Skeletal muscle tissue (tissue), 4 donors: ENCODE results near the gene NEMP2. TPM values are rescaled to one million over a fixed set of nuclear protein-coding genes. Genes with fewer than 3 reads are reported as not detected.

Experiments
- H3K27ac ChIP-seq: one replicate; pipeline ENCODE4 v1.7.0; 2013; ENCODE audit warnings: mild to moderate bottlenecking, low read depth, low read length, inconsistent platforms
- H3K27me3 ChIP-seq, 3 donors: one replicate each; pipeline ENCODE4 v1.7.0; 2013; ENCODE audit warnings: low read length in 3 of 3; ENCODE audit not compliant: control insufficient read depth in 3 of 3, insufficient read depth in 3 of 3
- H3K36me3 ChIP-seq, 3 donors: one replicate each; pipeline ENCODE4 v1.7.0; 2013; ENCODE audit warnings: low read length in 3 of 3; ENCODE audit not compliant: control insufficient read depth in 3 of 3, insufficient read depth in 3 of 3
- H3K4me1 ChIP-seq, 3 donors: one replicate each; pipeline ENCODE4 v1.7.0; 2013; ENCODE audit warnings: low read length in 3 of 3, mild to moderate bottlenecking in 3 of 3; ENCODE audit not compliant: control insufficient read depth in 3 of 3, insufficient read depth in 3 of 3
- H3K4me3 ChIP-seq, 3 donors: one replicate each; pipeline ENCODE4 v1.7.0; 2013; ENCODE audit warnings: low read length in 3 of 3
- H3K9ac ChIP-seq, 3 donors: one replicate each; pipeline ENCODE4 v1.7.0; 2013; ENCODE audit warnings: low read length in 3 of 3, mild to moderate bottlenecking in 3 of 3, moderate library complexity in 2 of 3, low read depth in 1 of 3
- H3K9me3 ChIP-seq, 3 donors: one replicate each; pipeline ENCODE4 v1.7.0; 2013; ENCODE audit warnings: low read length in 3 of 3; ENCODE audit not compliant: control insufficient read depth in 3 of 3
- total RNA-seq: library from RNA; depleted of rRNA; stranded (reverse); fragments of >200 nt; gene quantifications from one replicate; pipeline ENCODE4 v1.2.3, GENCODE V29; 2014
- donor health status: Osteomylitis.

NEMP2 gene
- total RNA-seq, 1 donor from 2014 or later, result 7.8 TPM

- Histone ChIP-seq H3K4me1 (peaks cover 3 to 10% (median 6%) of the 10 kb centered on the region in 3 donors), H3K9ac (no peak overlapping the region), H3K36me3 (peaks cover 0 to 4% (median 0%) of the 10 kb centered on the region in 3 donors), H3K27ac (no peak overlapping the region), H3K27me3 (no peaks in the 10 kb centered on the region), H3K4me3 (no peak overlapping the region), H3K9me3 (peaks cover 2 to 8% (median 5%) of the 10 kb centered on the region in 3 donors)
Measured at GRCh38 chr2:190538201-190538600, 3.7 kb upstream of the NEMP2 start.

- no peaks in the 10 kb centered on the region for H3K27me3 ChIP-seq
- H3K9ac ChIP-seq, result no peak overlapping the region
- H3K36me3 ChIP-seq, result peaks cover 0 to 4% (median 0%) of the 10 kb centered on the region in 3 donors
- peaks cover 2 to 8% (median 5%) of the 10 kb centered on the region in 3 donors for H3K9me3 ChIP-seq
- no peak overlapping the region for H3K27ac ChIP-seq
- no peak overlapping the region for H3K4me3 ChIP-seq
- peaks cover 3 to 10% (median 6%) of the 10 kb centered on the region in 3 donors for H3K4me1 ChIP-seq
Measured at GRCh38 chr2:190537765-190538164, 3.2 kb upstream of the NEMP2 start.

GRCh38 chr2:190535586-190535985 lies 1.1 kb upstream of the NEMP2 start:
- peaks cover 3 to 10% (median 6%) of the 10 kb centered on the region in 3 donors for H3K4me1 ChIP-seq
- H3K27me3 ChIP-seq, result no peaks in the 10 kb centered on the region
- peaks cover 2 to 8% (median 5%) of the 10 kb centered on the region in 3 donors for H3K9me3 ChIP-seq
- H3K9ac ChIP-seq, result peak overlapping the region; percentile 26 to 89 (median 89)
- H3K27ac ChIP-seq, result peak overlapping the region; percentile 12
- H3K4me3 ChIP-seq, result peak overlapping the region; percentile 69 to 84 (median 77)
- H3K36me3 ChIP-seq, result peaks cover 0 to 4% (median 0%) of the 10 kb centered on the region in 3 donors

DNA sequence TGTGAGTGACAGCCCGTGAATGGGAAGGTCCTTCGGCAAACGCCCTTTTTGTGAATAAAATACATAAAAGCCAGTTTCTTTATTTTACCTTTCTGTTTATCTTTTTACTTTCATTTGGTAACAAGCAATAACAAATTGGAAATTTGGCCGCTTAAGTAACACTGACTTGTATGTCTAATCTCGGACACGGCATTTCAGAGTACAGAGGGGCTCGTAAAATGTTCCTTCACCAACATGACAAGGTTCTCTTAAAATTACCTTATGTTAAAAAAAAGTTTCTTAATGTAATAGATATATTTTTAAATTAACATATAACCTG lies 558 bp upstream of the NEMP2 start:
- peak overlapping the region; percentile 81 to 89 (median 89) for H3K9ac ChIP-seq
- H3K27ac ChIP-seq, result peak overlapping the region; percentile 87
- H3K9me3 ChIP-seq, result peaks cover 0 to 8% (median under 1%) of the 10 kb centered on the region in 3 donors
- peak overlapping the region; percentile 69 to 84 (median 77) for H3K4me3 ChIP-seq
- H3K4me1 ChIP-seq, result peaks cover 3 to 10% (median 6%) of the 10 kb centered on the region in 3 donors
- H3K36me3 ChIP-seq, result peaks cover 0 to 4% (median 0%) of the 10 kb centered on the region in 3 donors
- no peaks in the 10 kb centered on the region for H3K27me3 ChIP-seq

- Histone ChIP-seq H3K27ac (peak overlapping the region; percentile 87), H3K9ac (peak overlapping the region; percentile 81 to 89 (median 89)), H3K36me3 (peaks cover 0 to 4% (median 0%) of the 10 kb centered on the region in 3 donors), H3K4me1 (peaks cover 3 to 10% (median 6%) of the 10 kb centered on the region in 3 donors), H3K4me3 (peak overlapping the region; percentile 69 to 84 (median 80)), H3K27me3 (no peaks in the 10 kb centered on the region), H3K9me3 (peaks cover 0 to 5% (median 0%) of the 10 kb centered on the region in 3 donors)
Measured at GRCh38 chr2:190533968-190534309, 583 bp downstream of the NEMP2 start.

DNA sequence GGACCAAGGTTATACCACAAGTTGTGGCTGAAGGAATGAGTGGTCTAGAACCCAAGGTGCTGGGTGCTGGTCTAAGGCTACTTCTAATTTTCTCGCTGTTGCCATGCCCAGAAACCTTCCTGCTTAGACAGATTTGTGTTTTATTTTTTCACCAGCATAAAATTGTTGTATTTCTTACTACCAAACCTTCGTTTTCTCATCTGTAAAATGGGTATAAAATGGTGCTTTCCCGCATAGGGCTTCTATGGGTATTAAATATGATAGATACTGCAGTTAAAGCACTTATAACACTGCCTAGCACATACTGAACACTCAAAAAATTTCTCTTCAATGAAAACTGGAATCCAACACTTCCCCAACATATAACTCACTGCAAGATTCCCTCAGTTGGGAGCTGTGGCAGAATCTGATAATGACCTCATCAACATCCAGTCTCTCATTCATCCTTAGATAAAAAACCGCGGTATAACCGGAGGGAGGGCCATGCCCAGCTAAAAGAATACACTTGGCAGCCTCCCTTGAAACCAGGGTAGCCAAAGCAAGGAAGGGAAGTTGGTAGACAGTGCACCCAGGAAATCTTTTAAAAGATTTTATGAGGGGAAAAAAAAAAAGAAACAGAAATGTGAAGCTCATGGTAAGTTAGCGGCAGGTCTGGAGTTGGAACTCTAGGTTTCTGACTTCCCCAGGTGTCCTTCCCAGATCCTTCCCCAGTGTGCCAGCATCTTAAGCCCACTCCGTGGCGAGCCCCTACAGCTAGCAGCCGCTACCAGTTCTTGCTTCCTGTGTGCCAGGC lies 1.2 kb downstream of the NEMP2 start:
- Histone ChIP-seq H3K9me3 (peaks cover 0 to 3% (median 0%) of the 10 kb centered on the region in 3 donors), H3K4me1 (peaks cover 3 to 10% (median 6%) of the 10 kb centered on the region in 3 donors), H3K27me3 (no peaks in the 10 kb centered on the region), H3K4me3 (peak overlapping the region; percentile 69 to 84 (median 80)), H3K36me3 (peaks cover 0 to 4% (median 0%) of the 10 kb centered on the region in 3 donors), H3K9ac (peak overlapping the region; percentile 81 to 89 (median 89)), H3K27ac (peak overlapping the region; percentile 87)

- Histone ChIP-seq H3K9me3 (no peaks in the 10 kb centered on the region), H3K36me3 (peaks cover 0 to under 1% (median 0%) of the 10 kb centered on the region in 3 donors), H3K27ac (no peak overlapping the region), H3K4me3 (no peak overlapping the region), H3K4me1 (peaks cover 3 to 10% (median 6%) of the 10 kb centered on the region in 3 donors), H3K9ac (peak overlapping the region in 1 of 3 donors; percentile 34), H3K27me3 (no peaks in the 10 kb centered on the region)
Measured at GRCh38 chr2:190532581-190532980, 1.9 kb downstream of the NEMP2 start.

DNA sequence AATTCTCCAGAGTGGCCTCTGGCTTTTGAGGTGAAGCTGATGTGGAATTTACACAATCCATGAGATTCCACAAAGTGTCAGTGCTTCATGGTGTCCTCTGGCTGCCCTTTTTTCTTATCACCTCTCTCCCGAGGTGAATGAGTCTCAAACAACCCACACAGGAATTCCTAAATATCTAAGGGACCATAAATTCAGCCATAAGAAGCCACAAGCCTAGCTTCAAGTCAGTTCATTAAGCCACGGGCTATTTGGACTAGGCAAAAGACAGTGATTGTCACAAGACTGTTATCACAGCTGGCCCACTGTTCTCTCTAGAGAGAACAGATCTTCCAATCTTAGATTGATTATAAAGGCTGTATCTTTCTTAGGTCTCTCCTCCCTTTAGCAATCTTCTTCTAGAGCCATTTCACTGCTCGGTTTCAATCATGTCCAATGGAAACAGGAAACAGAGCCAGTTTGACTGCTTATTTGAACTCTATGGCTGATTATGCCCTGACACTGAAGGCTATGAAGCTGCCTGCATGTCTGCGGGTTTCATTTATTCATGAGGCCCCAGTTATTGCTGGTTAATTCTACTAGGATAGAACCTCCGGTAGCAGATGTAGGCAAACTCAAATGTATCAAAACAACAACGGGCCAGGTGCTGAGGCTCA lies 4.1 kb downstream of the NEMP2 start:
- no peak overlapping the region for H3K9ac ChIP-seq
- no peaks in the 10 kb centered on the region for H3K9me3 ChIP-seq
- H3K4me1 ChIP-seq, result peaks cover 3 to 7% (median 6%) of the 10 kb centered on the region in 3 donors
- no peaks in the 10 kb centered on the region for H3K27me3 ChIP-seq
- H3K27ac ChIP-seq, result peak overlapping the region; percentile 3
- H3K4me3 ChIP-seq, result no peak overlapping the region
- H3K36me3 ChIP-seq, result no peaks in the 10 kb centered on the region

- no peaks in the 10 kb centered on the region for H3K9me3 ChIP-seq
- no peaks in the 10 kb centered on the region for H3K27me3 ChIP-seq
- peaks cover 3 to 6% (median 6%) of the 10 kb centered on the region in 3 donors for H3K4me1 ChIP-seq
- H3K9ac ChIP-seq, result no peak overlapping the region
- H3K36me3 ChIP-seq, result no peaks in the 10 kb centered on the region
- no peak overlapping the region for H3K4me3 ChIP-seq
- H3K27ac ChIP-seq, result no peak overlapping the region
Measured at GRCh38 chr2:190529486-190530247, 4.9 kb downstream of the NEMP2 start.
